Measurements from ENCODE around the gene SPART. TPM values are rescaled to one million over a fixed set of nuclear protein-coding genes. Genes with fewer than 3 reads are reported as not detected.

SPART gene
- polyA plus RNA-seq, 1 experiment: 32.7 TPM

GRCh38 chr13:36363366-36363863 lies 17.2 kb upstream of the SPART start:
- ChIA-PET CTCF (interaction anchor here (0.6 kb wide), 1 partner anchor 57 kb away, joined by 3 read pairs; no protein-coding TSS in a partner anchor), POLR2A (no interaction called here)
- H3K4me3 ChIP-seq (ENCODE audit: low read depth, low read length): no peak overlapping the region
- H3K27me3 ChIP-seq (ENCODE audit: control insufficient read depth, insufficient read depth, low read length): no peaks in the 10 kb centered on the region
- no peak for TF ChIP-seq CTCF (IDR thresholded peaks at IDR 0.05; ENCODE audit: insufficient read depth, low read depth, low read length)
- no peaks in the 10 kb centered on the region for H3K36me3 ChIP-seq (ENCODE audit: control insufficient read depth, insufficient read depth, low read length)
- DNase-seq (ENCODE audit: low read depth): no peak

- TF ChIP-seq CTCF (IDR thresholded peaks at IDR 0.05; ENCODE audit: insufficient read depth, low read depth, low read length): no peak
- no peaks in the 10 kb centered on the region for H3K36me3 ChIP-seq (ENCODE audit: control insufficient read depth, insufficient read depth, low read length)
- no peaks in the 10 kb centered on the region for H3K27me3 ChIP-seq (ENCODE audit: control insufficient read depth, insufficient read depth, low read length)
- DNase-seq (ENCODE audit: low read depth): no peak
- CTCF ChIA-PET: interaction anchor here (0.6 kb wide), 1 partner anchor 57 kb away, joined by 3 read pairs; no protein-coding TSS in a partner anchor
- H3K4me3 ChIP-seq (ENCODE audit: low read depth, low read length): no peak overlapping the region
- POLR2A ChIA-PET: no interaction called here
These were observed 16.7 kb upstream of the SPART start for GRCh38 chr13:36362914-36363313.

GRCh38 chr13:36362251-36362650 lies 16.1 kb upstream of the SPART start:
- H3K36me3 ChIP-seq (ENCODE audit: control insufficient read depth, insufficient read depth, low read length): no peaks in the 10 kb centered on the region
- TF ChIP-seq CTCF (IDR thresholded peaks at IDR 0.05; ENCODE audit: insufficient read depth, low read depth, low read length): no peak
- H3K4me3 ChIP-seq (ENCODE audit: low read depth, low read length): no peak overlapping the region
- POLR2A ChIA-PET: no interaction called here
- CTCF ChIA-PET: interaction anchor here (0.9 to 1.0 kb wide), 2 partner anchors 15 to 58 kb away, joined by 3 to 4 read pairs; no protein-coding TSS in a partner anchor
- no peak for DNase-seq (ENCODE audit: low read depth)
- no peaks in the 10 kb centered on the region for H3K27me3 ChIP-seq (ENCODE audit: control insufficient read depth, insufficient read depth, low read length)

- Histone ChIP-seq H3K36me3 (ENCODE audit: control insufficient read depth, insufficient read depth, low read length) (no peaks in the 10 kb centered on the region), H3K27me3 (ENCODE audit: control insufficient read depth, insufficient read depth, low read length) (no peaks in the 10 kb centered on the region), H3K4me3 (ENCODE audit: low read depth, low read length) (no peak overlapping the region)
- CTCF ChIA-PET: interaction anchor here (0.9 kb wide), 1 partner anchor 35 kb away, joined by 3 read pairs; no protein-coding TSS in a partner anchor
- no peak for DNase-seq (ENCODE audit: low read depth)
- POLR2A ChIA-PET: no interaction called here
- TF ChIP-seq CTCF (IDR thresholded peaks at IDR 0.05; ENCODE audit: insufficient read depth, low read depth, low read length): no peak
These were observed 14.7 kb upstream of the SPART start for GRCh38 chr13:36360903-36361302.

- ChIA-PET POLR2A (no interaction called here), CTCF (interaction anchor here (2.4 kb wide), 1 partner anchor 13 kb away, joined by 17 read pairs; the partner anchor contains the start of gene SPART)
- DNase-seq (ENCODE audit: low read depth): no peak
- no peak for TF ChIP-seq CTCF (IDR thresholded peaks at IDR 0.05; ENCODE audit: insufficient read depth, low read depth, low read length)
- no peaks in the 10 kb centered on the region for H3K36me3 ChIP-seq (ENCODE audit: control insufficient read depth, insufficient read depth, low read length)
- no peak overlapping the region for H3K4me3 ChIP-seq (ENCODE audit: low read depth, low read length)
- H3K27me3 ChIP-seq (ENCODE audit: control insufficient read depth, insufficient read depth, low read length): no peaks in the 10 kb centered on the region
These were observed 13.2 kb upstream of the SPART start for GRCh38 chr13:36359301-36359950.
